ENCODE data around the gene KCNK3.

Gene KCNK3

GRCh38 chr2:26723475-26723874, 31.0 kb downstream of the KCNK3 start:
- DNase-seq (ENCODE audit: extremely low read depth, low read depth) = no peak
- no peak overlapping the region for H3K4me3 ChIP-seq (replicated peaks; ENCODE audit: low read depth, low read length)
- TF ChIP-seq CTCF (IDR thresholded peaks at IDR 0.05; ENCODE audit: low read depth, low read length, missing control alignments) = no peak

GRCh38 chr2:26723991-26724750, 31.6 kb downstream of the KCNK3 start:
- no peak for TF ChIP-seq CTCF (IDR thresholded peaks at IDR 0.05; ENCODE audit: low read depth, low read length, missing control alignments)
- no peak for DNase-seq (ENCODE audit: extremely low read depth, low read depth)
- no peak overlapping the region for H3K4me3 ChIP-seq (replicated peaks; ENCODE audit: low read depth, low read length)

GRCh38 chr2:26724784-26725520, 32.4 kb downstream of the KCNK3 start:
- no peak for DNase-seq (ENCODE audit: extremely low read depth, low read depth)
- no peak overlapping the region for H3K4me3 ChIP-seq (replicated peaks; ENCODE audit: low read depth, low read length)
- no peak for TF ChIP-seq CTCF (IDR thresholded peaks at IDR 0.05; ENCODE audit: low read depth, low read length, missing control alignments)

GRCh38 chr2:26725521-26725820, 32.9 kb downstream of the KCNK3 start:
- TF ChIP-seq CTCF (IDR thresholded peaks at IDR 0.05; ENCODE audit: low read depth, low read length, missing control alignments) = no peak
- H3K4me3 ChIP-seq (replicated peaks; ENCODE audit: low read depth, low read length) = no peak overlapping the region
- DNase-seq (ENCODE audit: extremely low read depth, low read depth) = no peak

- H3K4me3 ChIP-seq (replicated peaks; ENCODE audit: low read depth, low read length) = no peak overlapping the region
- no peak for TF ChIP-seq CTCF (IDR thresholded peaks at IDR 0.05; ENCODE audit: low read depth, low read length, missing control alignments)
- no peak for DNase-seq (ENCODE audit: extremely low read depth, low read depth)
These were observed 33.7 kb downstream of the KCNK3 start for GRCh38 chr2:26726228-26726627.

GRCh38 chr2:26727641-26728561, 35.4 kb downstream of the KCNK3 start:
- TF ChIP-seq CTCF (IDR thresholded peaks at IDR 0.05; ENCODE audit: low read depth, low read length, missing control alignments) = no peak
- DNase-seq (ENCODE audit: extremely low read depth, low read depth) = no peak
- no peak overlapping the region for H3K4me3 ChIP-seq (replicated peaks; ENCODE audit: low read depth, low read length)
